Activated CD4-positive, CD25-positive, alpha-beta regulatory T cell treated with anti-CD3 and anti-CD28 coated beads, Interleukin-2, amount 50 U/mL, for 72 hours (primary cell): ENCODE data around the gene CPB1.
"Not testable (repeated sequence)": the region's sequence is repeated elsewhere in the genome, so short reads cannot be mapped to it uniquely, and the experiment has no call there.

Source experiments
- DNase-seq: peaks from one replicate; pipeline ENCODE4 v3.0.0; 2021

CPB1 gene

GRCh38 chr3:148827585-148827984 lies at the start of gene CPB1:
Gene CPB1 (plus strand): TSS chr3:148827811. CDS start chr3:148827824, 13 bp downstream.
- no peak for DNase-seq

- DNase-seq = no peak
These were observed 48.7 kb upstream of the CPB1 start for GRCh38 chr3:148778926-148779325.

- DNase-seq = not testable (repeated sequence)
These were observed 42.6 kb upstream of the CPB1 start for GRCh38 chr3:148785026-148785425.

GRCh38 chr3:148786159-148786558 lies 41.5 kb upstream of the CPB1 start:
- DNase-seq = not testable (repeated sequence)

GRCh38 chr3:148789146-148789545 lies 38.5 kb upstream of the CPB1 start:
- DNase-seq = no peak

- DNase-seq = no peak
These were observed 37.7 kb upstream of the CPB1 start for GRCh38 chr3:148789906-148790305.

GRCh38 chr3:148790370-148790769 lies 37.2 kb upstream of the CPB1 start:
- DNase-seq = no peak

GRCh38 chr3:148790851-148791735 lies 36.5 kb upstream of the CPB1 start:
- no peak for DNase-seq

GRCh38 chr3:148791920-148792319 lies 35.7 kb upstream of the CPB1 start:
- DNase-seq = no peak

- DNase-seq = no peak
These were observed 35.1 kb upstream of the CPB1 start for GRCh38 chr3:148792516-148792915.

- no peak for DNase-seq
These were observed 30.8 kb upstream of the CPB1 start for GRCh38 chr3:148796799-148797198.

GRCh38 chr3:148797795-148798194 lies 29.8 kb upstream of the CPB1 start:
- no peak for DNase-seq

GRCh38 chr3:148800414-148800813 lies 27.2 kb upstream of the CPB1 start:
- DNase-seq = no peak

- no peak for DNase-seq
These were observed 17.8 kb upstream of the CPB1 start for GRCh38 chr3:148809835-148810234.

- no peak for DNase-seq
These were observed 12.1 kb upstream of the CPB1 start for GRCh38 chr3:148815316-148816110.

- no peak for DNase-seq
These were observed 11.2 kb upstream of the CPB1 start for GRCh38 chr3:148816427-148816826.

- no peak for DNase-seq
These were observed 10.6 kb upstream of the CPB1 start for GRCh38 chr3:148816981-148817525.

GRCh38 chr3:148820361-148821245 lies 7.0 kb upstream of the CPB1 start:
- no peak for DNase-seq

- DNase-seq = no peak
These were observed 4.6 kb upstream of the CPB1 start for GRCh38 chr3:148823026-148823425.

- no peak for DNase-seq
These were observed 2.1 kb upstream of the CPB1 start for GRCh38 chr3:148825476-148825875.

GRCh38 chr3:148828136-148828690 lies 602 bp downstream of the CPB1 start:
- DNase-seq = no peak

GRCh38 chr3:148829926-148830325 lies 2.3 kb downstream of the CPB1 start:
- no peak for DNase-seq
